ENCODE results near the gene HOGA1. TPM values are rescaled to one million over a fixed set of nuclear protein-coding genes. Genes with fewer than 3 reads are reported as not detected.

The HOGA1 gene
- total and polyA plus RNA-seq, 4 donors, result 21.7 to 31.4 (median 22.8) TPM

DNA sequence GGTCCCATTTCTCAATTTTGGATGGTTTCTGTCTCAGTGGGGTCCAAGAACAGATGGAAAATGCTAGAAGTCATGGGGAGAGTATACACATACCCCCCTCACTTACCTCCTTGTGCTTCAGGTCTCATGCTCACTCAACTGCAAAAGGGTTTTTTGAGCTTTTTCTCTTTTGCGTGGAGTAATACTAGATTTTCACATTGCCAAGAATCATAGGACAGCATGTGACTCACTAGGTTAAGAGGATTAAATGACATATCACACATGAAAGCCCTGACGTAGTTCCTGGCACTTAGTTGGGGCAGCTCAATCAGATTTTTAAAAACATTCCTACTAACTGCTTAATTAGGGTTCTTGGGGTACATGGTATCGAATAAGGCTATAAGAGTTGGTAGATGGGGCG lies 60.7 kb downstream of the HOGA1 start:
- H3K4me1 ChIP-seq (ENCODE audit: control insufficient read depth in 4 of 4, insufficient read depth in 4 of 4, low read length in 3 of 4), result peaks cover 5 to 15% (median 8%) of the 10 kb centered on the region in 4 donors
- TF ChIP-seq, protein P1, sequence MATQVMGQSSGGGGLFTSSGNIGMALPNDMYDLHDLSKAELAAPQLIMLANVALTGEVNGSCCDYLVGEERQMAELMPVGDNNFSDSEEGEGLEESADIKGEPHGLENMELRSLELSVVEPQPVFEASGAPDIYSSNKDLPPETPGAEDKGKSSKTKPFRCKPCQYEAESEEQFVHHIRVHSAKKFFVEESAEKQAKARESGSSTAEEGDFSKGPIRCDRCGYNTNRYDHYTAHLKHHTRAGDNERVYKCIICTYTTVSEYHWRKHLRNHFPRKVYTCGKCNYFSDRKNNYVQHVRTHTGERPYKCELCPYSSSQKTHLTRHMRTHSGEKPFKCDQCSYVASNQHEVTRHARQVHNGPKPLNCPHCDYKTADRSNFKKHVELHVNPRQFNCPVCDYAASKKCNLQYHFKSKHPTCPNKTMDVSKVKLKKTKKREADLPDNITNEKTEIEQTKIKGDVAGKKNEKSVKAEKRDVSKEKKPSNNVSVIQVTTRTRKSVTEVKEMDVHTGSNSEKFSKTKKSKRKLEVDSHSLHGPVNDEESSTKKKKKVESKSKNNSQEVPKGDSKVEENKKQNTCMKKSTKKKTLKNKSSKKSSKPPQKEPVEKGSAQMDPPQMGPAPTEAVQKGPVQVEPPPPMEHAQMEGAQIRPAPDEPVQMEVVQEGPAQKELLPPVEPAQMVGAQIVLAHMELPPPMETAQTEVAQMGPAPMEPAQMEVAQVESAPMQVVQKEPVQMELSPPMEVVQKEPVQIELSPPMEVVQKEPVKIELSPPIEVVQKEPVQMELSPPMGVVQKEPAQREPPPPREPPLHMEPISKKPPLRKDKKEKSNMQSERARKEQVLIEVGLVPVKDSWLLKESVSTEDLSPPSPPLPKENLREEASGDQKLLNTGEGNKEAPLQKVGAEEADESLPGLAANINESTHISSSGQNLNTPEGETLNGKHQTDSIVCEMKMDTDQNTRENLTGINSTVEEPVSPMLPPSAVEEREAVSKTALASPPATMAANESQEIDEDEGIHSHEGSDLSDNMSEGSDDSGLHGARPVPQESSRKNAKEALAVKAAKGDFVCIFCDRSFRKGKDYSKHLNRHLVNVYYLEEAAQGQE (IDR thresholded peaks at IDR 0.05), result no peak
- TF ChIP-seq GABPA (IDR thresholded peaks at IDR 0.05 in 1 of 2, conservative IDR thresholded peaks at IDR 0.05 in 1 of 2), result no peak
- TF ChIP-seq SP1 (IDR thresholded peaks at IDR 0.05), result no peak
- no peak for TF ChIP-seq EGR1 (IDR thresholded peaks at IDR 0.05; ENCODE audit: low read depth in 2 of 2)
- no peak for TF ChIP-seq HNF4A (conservative IDR thresholded peaks at IDR 0.05)
- no peaks in the 10 kb centered on the region for H3K9me3 ChIP-seq (ENCODE audit: control insufficient read depth in 4 of 4, low read length in 3 of 4)
- no peaks in the 10 kb centered on the region for H3K27me3 ChIP-seq (ENCODE audit: control insufficient read depth in 4 of 4, insufficient read depth in 4 of 4, low read length in 3 of 4)
- H3K9ac ChIP-seq (ENCODE audit: low read depth in 1 of 2, low read length in 2 of 2), result no peak overlapping the region
- no peak overlapping the region for H3K4me3 ChIP-seq (ENCODE audit: low read depth in 1 of 3, low read length in 3 of 3)
- no peak for DNase-seq (ENCODE audit: low spot score)
- WGBS, result 97% methylated on average over 4 of the region's 4 CpGs
- peaks cover 0 to 8% (median 2%) of the 10 kb centered on the region in 4 donors for H3K36me3 ChIP-seq (ENCODE audit: control insufficient read depth in 4 of 4, insufficient read depth in 3 of 4, low read depth in 1 of 4, low read length in 3 of 4)
- no peak overlapping the region for H3K27ac ChIP-seq (ENCODE audit: low read depth in 1 of 2, low read length in 2 of 2)

DNA sequence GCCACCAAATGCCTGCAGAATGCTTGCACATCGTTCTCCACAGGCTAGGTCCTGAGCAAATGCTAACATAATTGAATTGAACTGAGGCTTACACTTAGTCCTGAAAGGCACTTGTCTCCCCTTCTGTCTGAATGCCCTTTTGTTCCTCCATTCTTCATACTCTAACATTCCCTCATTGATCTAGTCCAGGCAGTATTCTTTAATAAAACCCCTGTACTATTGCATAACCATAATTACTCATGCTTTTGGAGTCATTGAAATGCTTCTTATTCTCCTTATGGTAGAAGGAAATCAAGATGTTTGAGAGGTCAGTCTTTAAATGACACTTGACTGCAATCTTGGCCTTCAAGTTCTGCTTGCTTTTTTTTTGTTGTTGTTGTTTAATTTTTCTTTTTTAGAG lies 63.4 kb downstream of the HOGA1 start:
- Histone ChIP-seq H3K27me3 (ENCODE audit: control insufficient read depth in 4 of 4, insufficient read depth in 4 of 4, low read length in 3 of 4) (no peaks in the 10 kb centered on the region), H3K4me3 (ENCODE audit: low read depth in 1 of 3, low read length in 3 of 3) (no peak overlapping the region), H3K4me1 (ENCODE audit: control insufficient read depth in 4 of 4, insufficient read depth in 4 of 4, low read length in 3 of 4) (peaks cover 0 to 2% (median 0%) of the 10 kb centered on the region in 4 donors), H3K36me3 (ENCODE audit: control insufficient read depth in 4 of 4, insufficient read depth in 3 of 4, low read depth in 1 of 4, low read length in 3 of 4) (peaks cover 0 to 12% (median 6%) of the 10 kb centered on the region in 4 donors), H3K27ac (ENCODE audit: low read depth in 1 of 2, low read length in 2 of 2) (no peak overlapping the region), H3K9ac (ENCODE audit: low read depth in 1 of 2, low read length in 2 of 2) (no peak overlapping the region), H3K9me3 (ENCODE audit: control insufficient read depth in 4 of 4, low read length in 3 of 4) (no peaks in the 10 kb centered on the region)
- no peak for DNase-seq (ENCODE audit: low spot score)
- 93% methylated on average over 1 of the region's 1 CpG for WGBS
- TF ChIP-seq RAD21 (IDR thresholded peaks at IDR 0.05), result no peak
- TF ChIP-seq HNF4A (conservative IDR thresholded peaks at IDR 0.05), result no peak
- no peak for TF ChIP-seq EGR1 (IDR thresholded peaks at IDR 0.05; ENCODE audit: low read depth in 2 of 2)
- TF ChIP-seq YY1 (IDR thresholded peaks at IDR 0.05), result no peak
- no peak for TF ChIP-seq HNF4G (IDR thresholded peaks at IDR 0.05)
- TF ChIP-seq, protein P1 (IDR thresholded peaks at IDR 0.05), result no peak
- TF ChIP-seq, protein P2, sequence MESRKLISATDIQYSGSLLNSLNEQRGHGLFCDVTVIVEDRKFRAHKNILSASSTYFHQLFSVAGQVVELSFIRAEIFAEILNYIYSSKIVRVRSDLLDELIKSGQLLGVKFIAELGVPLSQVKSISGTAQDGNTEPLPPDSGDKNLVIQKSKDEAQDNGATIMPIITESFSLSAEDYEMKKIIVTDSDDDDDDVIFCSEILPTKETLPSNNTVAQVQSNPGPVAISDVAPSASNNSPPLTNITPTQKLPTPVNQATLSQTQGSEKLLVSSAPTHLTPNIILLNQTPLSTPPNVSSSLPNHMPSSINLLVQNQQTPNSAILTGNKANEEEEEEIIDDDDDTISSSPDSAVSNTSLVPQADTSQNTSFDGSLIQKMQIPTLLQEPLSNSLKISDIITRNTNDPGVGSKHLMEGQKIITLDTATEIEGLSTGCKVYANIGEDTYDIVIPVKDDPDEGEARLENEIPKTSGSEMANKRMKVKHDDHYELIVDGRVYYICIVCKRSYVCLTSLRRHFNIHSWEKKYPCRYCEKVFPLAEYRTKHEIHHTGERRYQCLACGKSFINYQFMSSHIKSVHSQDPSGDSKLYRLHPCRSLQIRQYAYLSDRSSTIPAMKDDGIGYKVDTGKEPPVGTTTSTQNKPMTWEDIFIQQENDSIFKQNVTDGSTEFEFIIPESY (IDR thresholded peaks at IDR 0.05), result no peak
- TF ChIP-seq NR2F2 (IDR thresholded peaks at IDR 0.05), result no peak
- TF ChIP-seq, protein P3, sequence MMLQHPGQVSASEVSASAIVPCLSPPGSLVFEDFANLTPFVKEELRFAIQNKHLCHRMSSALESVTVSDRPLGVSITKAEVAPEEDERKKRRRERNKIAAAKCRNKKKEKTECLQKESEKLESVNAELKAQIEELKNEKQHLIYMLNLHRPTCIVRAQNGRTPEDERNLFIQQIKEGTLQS (IDR thresholded peaks at IDR 0.05), result no peak
- no peak for TF ChIP-seq RXRA (IDR thresholded peaks at IDR 0.05)
- TF ChIP-seq JUND (IDR thresholded peaks at IDR 0.05), result no peak
- no peak for TF ChIP-seq SP1 (IDR thresholded peaks at IDR 0.05)
- TF ChIP-seq, protein P4, sequence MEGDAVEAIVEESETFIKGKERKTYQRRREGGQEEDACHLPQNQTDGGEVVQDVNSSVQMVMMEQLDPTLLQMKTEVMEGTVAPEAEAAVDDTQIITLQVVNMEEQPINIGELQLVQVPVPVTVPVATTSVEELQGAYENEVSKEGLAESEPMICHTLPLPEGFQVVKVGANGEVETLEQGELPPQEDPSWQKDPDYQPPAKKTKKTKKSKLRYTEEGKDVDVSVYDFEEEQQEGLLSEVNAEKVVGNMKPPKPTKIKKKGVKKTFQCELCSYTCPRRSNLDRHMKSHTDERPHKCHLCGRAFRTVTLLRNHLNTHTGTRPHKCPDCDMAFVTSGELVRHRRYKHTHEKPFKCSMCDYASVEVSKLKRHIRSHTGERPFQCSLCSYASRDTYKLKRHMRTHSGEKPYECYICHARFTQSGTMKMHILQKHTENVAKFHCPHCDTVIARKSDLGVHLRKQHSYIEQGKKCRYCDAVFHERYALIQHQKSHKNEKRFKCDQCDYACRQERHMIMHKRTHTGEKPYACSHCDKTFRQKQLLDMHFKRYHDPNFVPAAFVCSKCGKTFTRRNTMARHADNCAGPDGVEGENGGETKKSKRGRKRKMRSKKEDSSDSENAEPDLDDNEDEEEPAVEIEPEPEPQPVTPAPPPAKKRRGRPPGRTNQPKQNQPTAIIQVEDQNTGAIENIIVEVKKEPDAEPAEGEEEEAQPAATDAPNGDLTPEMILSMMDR (IDR thresholded peaks at IDR 0.05; ENCODE audit: low read depth, low read length, missing input control), result no peak
- no peak for TF ChIP-seq FOXA2 (IDR thresholded peaks at IDR 0.05)
- TF ChIP-seq, protein P5, sequence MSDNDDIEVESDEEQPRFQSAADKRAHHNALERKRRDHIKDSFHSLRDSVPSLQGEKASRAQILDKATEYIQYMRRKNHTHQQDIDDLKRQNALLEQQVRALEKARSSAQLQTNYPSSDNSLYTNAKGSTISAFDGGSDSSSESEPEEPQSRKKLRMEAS (IDR thresholded peaks at IDR 0.05), result no peak

Data from liver (tissue), 9 donors.